ENCODE data around the gene VCL. TPM values are rescaled to one million over a fixed set of nuclear protein-coding genes. Genes with fewer than 3 reads are reported as not detected.

Gene VCL
- total and polyA plus RNA-seq, 4 donors, result 4.3 to 37.8 (median 17.3) TPM

DNA sequence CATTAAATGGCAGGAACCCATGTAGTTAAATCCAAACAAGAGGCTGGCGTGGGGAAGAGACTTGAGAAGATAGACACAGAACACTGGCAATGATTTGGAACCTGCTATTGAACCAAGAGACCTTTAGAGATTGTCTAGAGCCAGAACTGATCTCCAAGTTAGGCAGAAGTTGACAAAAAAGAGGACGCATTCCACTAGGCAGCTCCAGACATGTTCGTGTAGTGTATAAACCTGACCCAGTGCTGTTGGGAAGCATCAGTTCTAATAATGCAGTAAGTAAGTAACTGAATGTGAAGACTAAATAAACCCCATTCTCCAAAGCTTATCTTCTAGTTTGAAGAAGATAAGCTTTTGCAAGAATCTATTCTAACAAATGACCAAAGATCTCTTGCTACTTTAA is 101.9 kb downstream of the VCL start:
- H3K4me3 ChIP-seq (ENCODE audit: low read depth in 1 of 3, low read length in 3 of 3), result no peak overlapping the region
- no peak overlapping the region for H3K27ac ChIP-seq (ENCODE audit: low read depth in 1 of 2, low read length in 2 of 2)
- no peak overlapping the region for H3K9ac ChIP-seq (ENCODE audit: low read depth in 1 of 2, low read length in 2 of 2)
- 97% methylated on average over 3 of the region's 3 CpGs for WGBS
- DNase-seq (ENCODE audit: low spot score), result no peak
- H3K27me3 ChIP-seq (ENCODE audit: control insufficient read depth in 4 of 4, insufficient read depth in 4 of 4, low read length in 3 of 4), result no peaks in the 10 kb centered on the region
- H3K9me3 ChIP-seq (ENCODE audit: control insufficient read depth in 4 of 4, low read length in 3 of 4), result no peaks in the 10 kb centered on the region
- H3K36me3 ChIP-seq (ENCODE audit: control insufficient read depth in 4 of 4, insufficient read depth in 3 of 4, low read depth in 1 of 4, low read length in 3 of 4), result peaks cover 1 to 28% (median 13%) of the 10 kb centered on the region in 4 donors
- TF ChIP-seq HNF4A (conservative IDR thresholded peaks at IDR 0.05) (no peak), FOXA1 (IDR thresholded peaks at IDR 0.05) (no peak), GABPA (IDR thresholded peaks at IDR 0.05 in 1 of 2, conservative IDR thresholded peaks at IDR 0.05 in 1 of 2) (no peak), RAD21 (IDR thresholded peaks at IDR 0.05) (no peak), RXRA (IDR thresholded peaks at IDR 0.05) (no peak), TAF1 (conservative IDR thresholded peaks at IDR 0.05) (no peak), HNF4G (IDR thresholded peaks at IDR 0.05) (no peak), EGR1 (IDR thresholded peaks at IDR 0.05; ENCODE audit: low read depth in 2 of 2) (no peak), NR2F2 (IDR thresholded peaks at IDR 0.05) (no peak)
- TF ChIP-seq, protein P1, sequence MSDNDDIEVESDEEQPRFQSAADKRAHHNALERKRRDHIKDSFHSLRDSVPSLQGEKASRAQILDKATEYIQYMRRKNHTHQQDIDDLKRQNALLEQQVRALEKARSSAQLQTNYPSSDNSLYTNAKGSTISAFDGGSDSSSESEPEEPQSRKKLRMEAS (IDR thresholded peaks at IDR 0.05), result no peak
- TF ChIP-seq, protein P2, sequence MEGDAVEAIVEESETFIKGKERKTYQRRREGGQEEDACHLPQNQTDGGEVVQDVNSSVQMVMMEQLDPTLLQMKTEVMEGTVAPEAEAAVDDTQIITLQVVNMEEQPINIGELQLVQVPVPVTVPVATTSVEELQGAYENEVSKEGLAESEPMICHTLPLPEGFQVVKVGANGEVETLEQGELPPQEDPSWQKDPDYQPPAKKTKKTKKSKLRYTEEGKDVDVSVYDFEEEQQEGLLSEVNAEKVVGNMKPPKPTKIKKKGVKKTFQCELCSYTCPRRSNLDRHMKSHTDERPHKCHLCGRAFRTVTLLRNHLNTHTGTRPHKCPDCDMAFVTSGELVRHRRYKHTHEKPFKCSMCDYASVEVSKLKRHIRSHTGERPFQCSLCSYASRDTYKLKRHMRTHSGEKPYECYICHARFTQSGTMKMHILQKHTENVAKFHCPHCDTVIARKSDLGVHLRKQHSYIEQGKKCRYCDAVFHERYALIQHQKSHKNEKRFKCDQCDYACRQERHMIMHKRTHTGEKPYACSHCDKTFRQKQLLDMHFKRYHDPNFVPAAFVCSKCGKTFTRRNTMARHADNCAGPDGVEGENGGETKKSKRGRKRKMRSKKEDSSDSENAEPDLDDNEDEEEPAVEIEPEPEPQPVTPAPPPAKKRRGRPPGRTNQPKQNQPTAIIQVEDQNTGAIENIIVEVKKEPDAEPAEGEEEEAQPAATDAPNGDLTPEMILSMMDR (IDR thresholded peaks at IDR 0.05; ENCODE audit: low read depth, low read length, missing input control), result no peak
- peaks cover 0 to 13% (median 3%) of the 10 kb centered on the region in 4 donors for H3K4me1 ChIP-seq (ENCODE audit: control insufficient read depth in 4 of 4, insufficient read depth in 4 of 4, low read length in 3 of 4)

DNA sequence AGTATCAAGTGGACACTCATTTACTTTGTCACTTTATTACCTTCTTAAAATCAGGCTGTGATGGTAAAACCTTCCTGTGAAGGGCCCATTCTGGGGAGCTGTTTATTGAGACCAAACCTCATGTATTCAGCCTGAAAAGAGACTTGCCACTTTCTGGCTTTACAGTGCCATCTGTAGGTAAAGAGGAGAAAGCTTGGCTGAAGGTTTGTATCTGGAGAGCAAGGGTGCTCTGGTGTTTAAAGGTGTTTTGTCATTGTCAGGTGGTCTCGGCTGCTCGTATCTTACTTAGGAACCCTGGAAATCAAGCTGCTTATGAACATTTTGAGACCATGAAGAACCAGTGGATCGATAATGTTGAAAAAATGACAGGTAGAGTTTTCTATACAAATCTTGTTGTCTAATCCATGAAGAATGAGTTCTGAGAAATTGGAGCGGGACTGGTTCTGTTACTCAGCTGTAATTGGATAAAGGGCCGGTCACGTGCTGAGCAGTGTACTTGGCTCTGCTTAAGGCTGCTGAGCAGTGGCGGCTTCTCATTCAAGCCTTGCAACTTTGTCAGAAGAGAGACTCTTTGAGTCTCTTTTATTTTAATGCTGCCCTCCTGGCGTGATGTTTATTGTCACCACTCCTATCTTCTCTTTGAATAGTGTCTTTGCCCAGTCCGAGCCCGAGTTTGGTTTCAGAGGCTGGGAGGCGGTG is 105.8 kb downstream of the VCL start:
- TF ChIP-seq HNF4G (IDR thresholded peaks at IDR 0.05) (no peak), RAD21 (IDR thresholded peaks at IDR 0.05) (peak; percentile 78 to 82)
- TF ChIP-seq, protein P3, sequence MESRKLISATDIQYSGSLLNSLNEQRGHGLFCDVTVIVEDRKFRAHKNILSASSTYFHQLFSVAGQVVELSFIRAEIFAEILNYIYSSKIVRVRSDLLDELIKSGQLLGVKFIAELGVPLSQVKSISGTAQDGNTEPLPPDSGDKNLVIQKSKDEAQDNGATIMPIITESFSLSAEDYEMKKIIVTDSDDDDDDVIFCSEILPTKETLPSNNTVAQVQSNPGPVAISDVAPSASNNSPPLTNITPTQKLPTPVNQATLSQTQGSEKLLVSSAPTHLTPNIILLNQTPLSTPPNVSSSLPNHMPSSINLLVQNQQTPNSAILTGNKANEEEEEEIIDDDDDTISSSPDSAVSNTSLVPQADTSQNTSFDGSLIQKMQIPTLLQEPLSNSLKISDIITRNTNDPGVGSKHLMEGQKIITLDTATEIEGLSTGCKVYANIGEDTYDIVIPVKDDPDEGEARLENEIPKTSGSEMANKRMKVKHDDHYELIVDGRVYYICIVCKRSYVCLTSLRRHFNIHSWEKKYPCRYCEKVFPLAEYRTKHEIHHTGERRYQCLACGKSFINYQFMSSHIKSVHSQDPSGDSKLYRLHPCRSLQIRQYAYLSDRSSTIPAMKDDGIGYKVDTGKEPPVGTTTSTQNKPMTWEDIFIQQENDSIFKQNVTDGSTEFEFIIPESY (IDR thresholded peaks at IDR 0.05), result no peak
- TF ChIP-seq, protein P2 (IDR thresholded peaks at IDR 0.05; ENCODE audit: low read depth, low read length, missing input control), result peak; percentile 40
- 84% methylated on average over 11 of the region's 11 CpGs for WGBS

More for the DNA sequence above, 105.8 kb downstream of the VCL start:
- no peaks in the 10 kb centered on the region for H3K4me1 ChIP-seq (ENCODE audit: control insufficient read depth in 4 of 4, insufficient read depth in 4 of 4, low read length in 3 of 4)
- H3K36me3 ChIP-seq (ENCODE audit: control insufficient read depth in 4 of 4, insufficient read depth in 3 of 4, low read depth in 1 of 4, low read length in 3 of 4), result peaks cover 3 to 46% (median 29%) of the 10 kb centered on the region in 4 donors
- DNase-seq (ENCODE audit: low spot score), result no peak
- no peaks in the 10 kb centered on the region for H3K27me3 ChIP-seq (ENCODE audit: control insufficient read depth in 4 of 4, insufficient read depth in 4 of 4, low read length in 3 of 4)
- no peak overlapping the region for H3K27ac ChIP-seq (ENCODE audit: low read depth in 1 of 2, low read length in 2 of 2)
- H3K4me3 ChIP-seq (ENCODE audit: low read depth in 1 of 3, low read length in 3 of 3), result no peak overlapping the region
- no peaks in the 10 kb centered on the region for H3K9me3 ChIP-seq (ENCODE audit: control insufficient read depth in 4 of 4, low read length in 3 of 4)
- no peak overlapping the region for H3K9ac ChIP-seq (ENCODE audit: low read depth in 1 of 2, low read length in 2 of 2)
